Omental fat pad (tissue), 4 donors: ENCODE measurements around the gene ZW10. TPM values are rescaled to one million over a fixed set of nuclear protein-coding genes. Genes with fewer than 3 reads are reported as not detected.

Source experiments
- ATAC-seq: fragments of 150-250 bp; one replicate; pipeline ENCODE4 v1.9.1; 2016; ENCODE audit warnings: mild to moderate bottlenecking, moderate library complexity; ENCODE audit not compliant: low FRiP score
- DNase-seq: peaks from one replicate; pipeline ENCODE4 v3.0.0-alpha.2; 2019; ENCODE audit warnings: low spot score
- total RNA-seq, 4 donors: library from RNA; depleted of rRNA; stranded (reverse); fragments of >200 nt; gene quantifications; one replicate each; pipeline ENCODE4 v1.1.0, GENCODE V29; 2016
- TF ChIP-seq, protein P1 (sequence below), 3 donors: fragments of 450-650 bp; IDR thresholded peaks; one replicate each; pipeline ENCODE4 v1.5.1; 2016 to 2017; ENCODE audit warnings: antibody characterized with exemption in 3 of 3, mild to moderate bottlenecking in 3 of 3, moderate library complexity in 2 of 3

ZW10 gene
- total RNA-seq, 4 donors from 2014 or later = 9.6 to 12.6 (median 10.3) TPM

DNA sequence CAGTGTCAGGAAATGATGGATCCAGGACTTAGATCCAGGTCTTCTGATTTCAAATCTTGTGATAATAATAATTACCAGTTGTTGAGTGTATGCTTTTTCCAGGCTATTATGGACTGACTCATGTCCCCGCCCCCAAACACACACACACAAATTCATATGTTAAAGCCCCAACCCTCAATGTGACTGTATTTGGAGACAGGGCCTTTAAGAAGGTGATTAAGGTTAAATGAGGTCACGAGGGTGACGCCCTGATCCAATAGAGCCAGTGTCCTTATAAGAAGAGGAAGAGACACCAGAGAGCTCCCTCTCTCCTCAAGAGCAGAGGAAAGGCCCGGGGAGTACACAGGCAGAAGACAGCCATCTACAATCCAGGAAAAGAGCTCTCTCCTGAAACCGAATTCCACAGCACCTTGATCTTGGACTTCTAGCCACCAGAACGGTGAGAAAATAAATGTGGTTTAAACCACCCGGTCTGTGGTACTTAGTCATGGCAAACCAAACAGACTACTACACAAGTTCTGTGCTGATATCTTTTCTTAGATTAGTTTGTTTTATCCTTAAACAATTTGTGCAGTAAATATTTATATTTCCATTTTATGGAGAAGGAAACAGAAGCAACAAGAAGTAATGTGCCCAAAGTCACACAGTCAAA lies 75.6 kb downstream of the ZW10 start:
- ATAC-seq = no peak

GRCh38 chr11:113697111-113697510 lies 76.4 kb downstream of the ZW10 start:
- DNase-seq = no peak
- no peak for ATAC-seq
- TF ChIP-seq, protein P1, sequence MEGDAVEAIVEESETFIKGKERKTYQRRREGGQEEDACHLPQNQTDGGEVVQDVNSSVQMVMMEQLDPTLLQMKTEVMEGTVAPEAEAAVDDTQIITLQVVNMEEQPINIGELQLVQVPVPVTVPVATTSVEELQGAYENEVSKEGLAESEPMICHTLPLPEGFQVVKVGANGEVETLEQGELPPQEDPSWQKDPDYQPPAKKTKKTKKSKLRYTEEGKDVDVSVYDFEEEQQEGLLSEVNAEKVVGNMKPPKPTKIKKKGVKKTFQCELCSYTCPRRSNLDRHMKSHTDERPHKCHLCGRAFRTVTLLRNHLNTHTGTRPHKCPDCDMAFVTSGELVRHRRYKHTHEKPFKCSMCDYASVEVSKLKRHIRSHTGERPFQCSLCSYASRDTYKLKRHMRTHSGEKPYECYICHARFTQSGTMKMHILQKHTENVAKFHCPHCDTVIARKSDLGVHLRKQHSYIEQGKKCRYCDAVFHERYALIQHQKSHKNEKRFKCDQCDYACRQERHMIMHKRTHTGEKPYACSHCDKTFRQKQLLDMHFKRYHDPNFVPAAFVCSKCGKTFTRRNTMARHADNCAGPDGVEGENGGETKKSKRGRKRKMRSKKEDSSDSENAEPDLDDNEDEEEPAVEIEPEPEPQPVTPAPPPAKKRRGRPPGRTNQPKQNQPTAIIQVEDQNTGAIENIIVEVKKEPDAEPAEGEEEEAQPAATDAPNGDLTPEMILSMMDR (IDR thresholded peaks at IDR 0.05) = no peak

More for the DNA sequence above, 75.6 kb downstream of the ZW10 start:
- TF ChIP-seq, protein P1 (IDR thresholded peaks at IDR 0.05) = no peak
- no peak for DNase-seq

DNA sequence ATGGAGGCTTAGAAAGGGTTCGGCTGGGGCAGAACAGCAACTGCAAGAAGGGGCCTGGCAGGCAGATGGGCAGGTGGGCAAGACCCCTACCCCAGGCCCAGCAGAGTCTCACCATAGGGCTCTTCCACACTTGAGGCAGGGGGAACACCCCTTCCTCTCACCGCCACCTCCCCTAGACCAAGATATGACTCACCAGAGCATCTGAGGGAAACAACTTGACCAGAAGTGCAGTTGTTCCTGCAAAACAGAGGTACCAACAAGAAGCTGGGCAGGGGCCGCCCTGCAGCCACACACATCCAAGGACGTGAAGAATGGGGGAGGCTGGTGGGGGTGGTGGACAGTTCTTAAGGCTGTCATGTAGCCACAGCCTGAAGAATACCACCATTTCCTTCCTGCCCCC lies 78.3 kb downstream of the ZW10 start:
- no peak for ATAC-seq
- TF ChIP-seq, protein P1 (IDR thresholded peaks at IDR 0.05) = no peak
- DNase-seq = no peak

DNA sequence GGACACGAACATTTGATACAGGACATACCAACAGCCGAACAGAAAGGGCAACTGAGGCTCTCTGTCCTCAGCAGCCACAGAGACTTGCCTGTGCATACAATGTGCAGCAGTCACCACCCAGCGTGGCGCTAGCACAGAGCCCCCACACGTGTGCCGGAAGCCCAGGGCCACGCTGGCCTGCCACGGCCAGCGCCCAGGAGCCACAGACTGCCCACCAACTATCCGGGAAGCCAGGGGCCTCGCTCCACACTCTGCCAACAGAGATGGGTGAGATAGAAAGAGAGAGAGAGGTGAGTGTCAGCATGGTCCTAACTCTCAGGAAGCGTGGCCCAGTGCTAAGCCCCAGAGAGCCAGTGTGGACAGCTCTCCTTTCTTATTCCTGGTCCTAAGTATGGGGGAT lies 79.1 kb downstream of the ZW10 start:
- DNase-seq (no peak), ATAC-seq (no peak)
- TF ChIP-seq, protein P1 (IDR thresholded peaks at IDR 0.05) = no peak

DNA sequence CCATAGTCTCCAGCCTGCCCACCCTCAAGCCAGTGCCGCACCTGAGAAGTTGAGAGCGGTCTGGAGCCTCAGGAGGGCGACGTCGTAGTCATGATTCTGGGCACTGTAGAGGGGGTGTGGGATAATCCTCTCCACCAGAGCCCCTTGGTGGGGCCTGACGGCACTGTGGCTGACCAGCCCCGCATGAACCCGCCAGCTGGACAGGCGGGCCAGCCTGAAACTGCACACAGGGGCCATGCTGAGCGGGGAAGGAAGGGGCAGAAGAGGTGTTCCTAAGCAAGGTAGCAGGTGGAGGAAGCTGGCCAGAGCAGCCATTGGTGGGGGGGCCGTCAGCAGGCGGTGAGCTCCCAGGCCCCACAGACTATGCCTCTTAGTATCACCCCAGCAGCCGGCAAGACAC lies 80.5 kb downstream of the ZW10 start:
- DNase-seq = no peak
- TF ChIP-seq, protein P1 (IDR thresholded peaks at IDR 0.05) = no peak
- ATAC-seq = no peak

DNA sequence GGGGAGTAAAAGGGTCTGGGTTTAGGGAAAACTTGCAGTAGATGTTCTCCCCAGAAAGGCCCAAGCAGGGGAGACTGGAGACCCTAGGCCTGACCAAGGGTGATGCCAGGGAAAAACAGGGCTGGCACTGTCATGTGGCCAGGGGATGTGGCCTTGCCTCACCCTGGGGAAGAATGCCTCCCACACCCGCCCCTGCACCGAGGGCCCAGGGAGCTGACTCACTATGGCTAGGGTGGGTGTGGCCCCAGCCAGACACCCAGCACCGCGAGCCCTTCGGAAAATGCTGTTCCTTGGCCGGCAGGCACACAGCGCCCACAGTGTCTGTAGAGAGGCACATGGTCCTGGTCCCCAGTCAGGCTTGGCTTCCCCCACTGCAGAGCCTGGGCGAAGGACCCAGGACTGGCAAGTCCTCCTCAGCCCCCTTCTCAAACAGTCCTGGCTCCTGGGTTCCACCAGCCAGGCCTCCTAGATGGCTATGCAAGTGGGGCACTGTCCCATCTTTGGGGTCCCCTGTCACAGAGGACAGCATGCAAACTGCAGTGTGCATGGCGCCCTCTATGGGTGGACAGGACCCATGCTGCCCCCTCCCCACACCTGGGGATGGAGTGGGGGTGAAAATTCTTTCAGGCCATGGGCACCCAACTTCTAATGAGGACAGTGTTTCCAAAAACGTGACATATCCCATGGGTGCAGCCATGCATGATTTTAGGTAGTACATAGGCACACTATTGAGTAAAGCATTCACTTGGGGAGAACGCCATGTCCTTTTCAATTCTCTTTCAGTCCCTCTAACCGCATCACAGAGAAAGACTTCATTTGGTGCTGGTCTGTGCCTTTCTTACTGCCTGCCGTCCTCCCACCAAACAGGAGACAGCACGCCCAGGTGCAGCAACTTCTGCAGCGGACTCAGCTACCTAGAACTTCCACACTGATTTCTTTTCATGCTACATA lies 82.6 kb downstream of the ZW10 start:
- peak; percentile 12 for ATAC-seq
- TF ChIP-seq, protein P1 (IDR thresholded peaks at IDR 0.05) = no peak
- no peak for DNase-seq
